B cell (primary cell): Measurements from ENCODE around the gene SH3TC1. TPM values are rescaled to one million over a fixed set of nuclear protein-coding genes. Genes with fewer than 3 reads are reported as not detected.

ENCODE experiments used
- ATAC-seq: fragments of 200-7000 bp; cut with Tn5 transposase; one replicate; pipeline ENCODE4 v1.10.0; 2021; ENCODE audit warnings: low read depth, mild to moderate bottlenecking, moderate number of reproducible peaks, moderate library complexity
- CTCF ChIA-PET: fragments of 350-600 bp; sonication (Branson Sonifier 250); formaldehyde crosslinking; loops from one replicate; lab custom pipeline; 2021; ENCODE audit warnings: antibody characterized with exemption, inconsistent platforms; lab: Charles Lee
- POLR2A ChIA-PET: fragments of 350-600 bp; sonication (Branson Sonifier 250); formaldehyde crosslinking; loops from one replicate; lab custom pipeline; 2021; ENCODE audit warnings: antibody characterized with exemption; lab: Charles Lee
- DNase-seq: peaks from one replicate; pipeline ENCODE4 v3.0.0; 2013
- H2AFZ ChIP-seq: 2 replicates; pipeline ENCODE4 v1.6.1; 2012; ENCODE audit warnings: mild to moderate bottlenecking, low read depth, low read length; ENCODE audit not compliant: insufficient read depth, poor library complexity, severe bottlenecking
- H3K27ac ChIP-seq, 2 donors: 1 replicate in 1 of 2; 2 replicates in 1 of 2; pipeline ENCODE4 v1.5.1; 2012 to 2013; ENCODE audit warnings: low read length in 2 of 2, mild to moderate bottlenecking in 2 of 2, moderate library complexity in 1 of 2
- H3K27me3 ChIP-seq, 4 experiments: fragments of 200-600 bp in 1 of 4; sonication (generic) in 1 of 4; replicated peaks in 1 of 4; 1 replicate in 2 of 4; 2 replicates in 2 of 4; pipeline versions ENCODE4 v1.6.1 to v1.7.0; 2013 to 2016; ENCODE audit warnings: low read length in 3 of 4, mild to moderate bottlenecking in 2 of 4, mixed read lengths in 1 of 4, moderate library complexity in 1 of 4; ENCODE audit not compliant: insufficient read depth in 4 of 4, control insufficient read depth in 3 of 4; ENCODE audit errors: control extremely low read depth in 1 of 4
- H3K36me3 ChIP-seq, 2 experiments: replicated peaks in 1 of 2; 1 replicate in 1 of 2; 2 replicates in 1 of 2; pipeline versions ENCODE4 v1.6.1 to v1.7.1; 2013; ENCODE audit warnings: low read length in 1 of 2; ENCODE audit not compliant: insufficient read depth in 2 of 2, control insufficient read depth in 1 of 2; ENCODE audit errors: control extremely low read depth in 1 of 2, extremely low read depth in 1 of 2
- H3K4me1 ChIP-seq, 2 donors: fragments of 200-600 bp in 1 of 2; sonication (generic) in 1 of 2; 1 replicate in 1 of 2; 2 replicates in 1 of 2; pipeline versions ENCODE4 v1.5.1 to v1.6.1; 2013 to 2017; ENCODE audit warnings: low read length in 2 of 2; ENCODE audit not compliant: control insufficient read depth in 2 of 2, insufficient read depth in 2 of 2
- H3K4me2 ChIP-seq: replicated peaks from 2 replicates; pipeline ENCODE3; 2012; ENCODE audit warnings: mild to moderate bottlenecking, low read depth, low read length; ENCODE audit not compliant: poor library complexity, severe bottlenecking
- H3K4me3 ChIP-seq, 5 experiments: fragments of 200-600 bp in 1 of 5; sonication (generic) in 1 of 5; 1 replicate in 3 of 5; 2 replicates in 2 of 5; pipeline versions ENCODE4 v1.5.1 to v1.7.0; 2011 to 2016; ENCODE audit warnings: low read length in 4 of 5, mild to moderate bottlenecking in 4 of 5, low read depth in 2 of 5, control low read depth in 1 of 5, moderate library complexity in 1 of 5; ENCODE audit not compliant: insufficient read depth in 1 of 5; ENCODE audit errors: control extremely low read depth in 1 of 5, extremely low read depth in 1 of 5
- H3K79me2 ChIP-seq: fragments of 200-600 bp; sonication (generic); one replicate; pipeline ENCODE4 v1.6.0; 2016; ENCODE audit warnings: low read length; ENCODE audit not compliant: control insufficient read depth, insufficient read depth
- H3K9ac ChIP-seq: fragments of 200-600 bp; sonication (generic); 2 replicates; pipeline ENCODE4 v1.6.1; 2017; ENCODE audit warnings: mild to moderate bottlenecking, low read length, moderate library complexity
- H3K9me3 ChIP-seq, 3 donors: one replicate each; pipeline versions ENCODE4 v1.6.1 to v1.7.1; 2013; ENCODE audit warnings: low read length in 2 of 3; ENCODE audit not compliant: control insufficient read depth in 2 of 3, insufficient read depth in 1 of 3; ENCODE audit errors: control extremely low read depth in 1 of 3
- H4K20me1 ChIP-seq: 2 replicates; pipeline ENCODE4 v1.6.0; 2012; ENCODE audit warnings: mild to moderate bottlenecking, low read length; ENCODE audit not compliant: insufficient read depth, control insufficient read depth, poor library complexity, severe bottlenecking
- H3K27ac Mint-ChIP-seq: one replicate; pipeline ENCODE4 v1.8.0; 2021; ENCODE audit warnings: mixed read lengths
- H3K27me3 Mint-ChIP-seq: one replicate; pipeline ENCODE4 v1.8.0; 2021; ENCODE audit warnings: mixed read lengths
- H3K4me1 Mint-ChIP-seq: one replicate; pipeline ENCODE4 v1.8.0; 2021; ENCODE audit warnings: mixed read lengths
- H3K4me3 Mint-ChIP-seq: one replicate; pipeline ENCODE4 v1.8.0; 2021; ENCODE audit warnings: mixed read lengths
- H3K9me3 Mint-ChIP-seq: one replicate; pipeline ENCODE4 v1.8.0; 2022; ENCODE audit warnings: mixed read lengths; ENCODE audit not compliant: insufficient read depth
- CTCF ChIP-seq: fragments of 200-600 bp; IDR thresholded peaks from one replicate; pipeline ENCODE4 v1.8.0; 2022; ENCODE audit warnings: antibody characterized with exemption, mild to moderate bottlenecking
- EZH2 ChIP-seq: IDR thresholded peaks from 2 replicates; pipeline ENCODE4 v1.6.1; 2012; ENCODE audit warnings: borderline replicate concordance, low read depth, mild to moderate bottlenecking, moderate library complexity, low read length; ENCODE audit not compliant: insufficient read depth, poor library complexity, severe bottlenecking
- WGBS: methylation state at CpG from one replicate; pipeline ENCODE4 v1.1.5; 2013; ENCODE audit warnings: missing lambda C conversion rate; ENCODE audit not compliant: insufficient coverage; 5-methylcytosine and 5-hydroxymethylcytosine counted together
- intact Hi-C: fragments of 100-400 bp; cut with micrococcal nuclease; formaldehyde crosslinking; loops from one replicate; pipeline ENCODE4 v1.10.0; 2022
- polyA plus RNA-seq: library from polyadenylated mRNA; depleted of rRNA; stranded (reverse); fragments of >200 nt; gene quantifications from 2 replicates; pipeline ENCODE4 v1.2.3, GENCODE V29; 2012
- total RNA-seq, 2 donors: library from RNA; stranded (reverse); fragments of 120-200 nt in 1 of 2; gene quantifications; 1 replicate in 1 of 2; 2 replicates in 1 of 2; pipeline versions ENCODE4 v1.2.3 to v1.2.4, GENCODE V29; 2013 to 2022

SH3TC1 gene
- total and polyA plus RNA-seq, 2 donors (not counting 1 experiment from before 2014, with no cell fraction given): 63.8 to 388 TPM

GRCh38 chr4:8232748-8233147 is 33.7 kb downstream of the SH3TC1 start:
- peaks cover 17 to 56% of the 10 kb centered on the region in 2 donors for H3K4me1 ChIP-seq
- ChIA-PET POLR2A (interaction anchor here (1.0 kb wide), 1 partner anchor 56 kb away, joined by 3 read pairs; no protein-coding TSS in a partner anchor), CTCF (no interaction called here)
- H3K27ac ChIP-seq: no peak overlapping the region
- no peaks in the 10 kb centered on the region for H3K27me3 ChIP-seq
- H3K9me3 ChIP-seq: no peaks in the 10 kb centered on the region
- no peak overlapping the region for H3K4me2 ChIP-seq
- peaks cover 16 to 69% of the 10 kb centered on the region in 2 experiments for H3K36me3 ChIP-seq
- intact Hi-C loops: no loop called here
- no peak for DNase-seq
- H2AFZ ChIP-seq: no peak overlapping the region
- H3K9ac ChIP-seq: no peak overlapping the region
- Mint-ChIP-seq H3K27ac (no peak overlapping the region), H3K4me3 (no peak overlapping the region), H3K9me3 (no peaks in the 10 kb centered on the region), H3K27me3 (no peaks in the 10 kb centered on the region), H3K4me1 (peaks cover 38% of the 10 kb centered on the region)
- ATAC-seq: no peak
- TF ChIP-seq CTCF (no peak), EZH2 (no peak)
- peaks cover 94% of the 10 kb centered on the region for H4K20me1 ChIP-seq
- H3K79me2 ChIP-seq: peaks cover 40% of the 10 kb centered on the region
- H3K4me3 ChIP-seq: no peak overlapping the region
- WGBS: 96% methylated on average over 11 of the region's 11 CpGs

- H3K4me3 Mint-ChIP-seq: no peak overlapping the region
- CTCF ChIA-PET: no interaction called here
These were observed 34.8 kb downstream of the SH3TC1 start for GRCh38 chr4:8233672-8234484.

More at GRCh38 chr4:8233672-8234484, 34.8 kb downstream of the SH3TC1 start:
- no peak overlapping the region for H3K4me3 ChIP-seq
- no peak overlapping the region for H2AFZ ChIP-seq
- WGBS: 99% methylated on average over 4 of the region's 4 CpGs
- H3K27ac ChIP-seq: no peak overlapping the region
- DNase-seq (no peak), ATAC-seq (no peak)
- Mint-ChIP-seq H3K4me1 (peaks cover 40% of the 10 kb centered on the region), H3K27ac (no peak overlapping the region), H3K27me3 (no peaks in the 10 kb centered on the region), H3K9me3 (no peaks in the 10 kb centered on the region)
- H3K9me3 ChIP-seq: peaks cover 0 to 1% (median 0%) of the 10 kb centered on the region in 3 donors
- POLR2A ChIA-PET: no interaction called here
- intact Hi-C loops: no loop called here
- no peak overlapping the region for H3K9ac ChIP-seq
- no peak overlapping the region for H3K4me2 ChIP-seq
- H3K27me3 ChIP-seq: no peaks in the 10 kb centered on the region
- no peak for TF ChIP-seq EZH2
- TF ChIP-seq CTCF: no peak
- H3K79me2 ChIP-seq: peaks cover 36% of the 10 kb centered on the region
- H3K36me3 ChIP-seq: peaks cover 16 to 72% of the 10 kb centered on the region in 2 experiments
- H4K20me1 ChIP-seq: peaks cover 93% of the 10 kb centered on the region
- peaks cover 7 to 56% of the 10 kb centered on the region in 2 donors for H3K4me1 ChIP-seq
